Stimulated activated CD8-positive, alpha-beta memory T cell treated with anti-CD3 and anti-CD28 coated beads, Interleukin-2, amount 100 ng/mL, for 1 hour (primary cell): ENCODE measurements around the gene ATAT1.
A peak's percentile ranks its signal among the peaks of the same experiment; 100 is the strongest.

Experiments used
- DNase-seq, 2 donors: peaks; one replicate each; pipeline ENCODE4 v3.0.0-alpha.2; 2020; ENCODE audit warnings: low read depth in 2 of 2

ATAT1 gene

GRCh38 chr6:30613251-30614043 is 13.2 kb upstream of the ATAT1 start:
- DNase-seq = no peak

GRCh38 chr6:30614044-30614842 is 12.4 kb upstream of the ATAT1 start:
- DNase-seq = no peak

GRCh38 chr6:30614843-30615218 is 11.8 kb upstream of the ATAT1 start:
- peak; percentile 53 to 75 for DNase-seq

- no peak for DNase-seq
Measured at GRCh38 chr6:30615219-30615957, 11.3 kb upstream of the ATAT1 start.

- no peak for DNase-seq
Measured at GRCh38 chr6:30615958-30616810, 10.5 kb upstream of the ATAT1 start.

GRCh38 chr6:30616811-30617564 is 9.7 kb upstream of the ATAT1 start, which contains the start of gene PPP1R10:
TSS of gene PPP1R10 (minus strand) at chr6:30617243. CDS start at chr6:30609944, 7,299 bp downstream.
- peak; percentile 94 to 97 for DNase-seq

- DNase-seq = peak; percentile 94 to 97
Measured at GRCh38 chr6:30617565-30618269, 9.0 kb upstream of the ATAT1 start, which contains the start of gene MRPS18B. TSS of gene MRPS18B (plus strand) at chr6:30617840. CDS start at chr6:30617866, 26 bp downstream.

- DNase-seq = no peak
Measured at GRCh38 chr6:30618270-30618797, 8.3 kb upstream of the ATAT1 start.

- DNase-seq = no peak
Measured at GRCh38 chr6:30619561-30619960, 7.1 kb upstream of the ATAT1 start.

- no peak for DNase-seq
Measured at GRCh38 chr6:30625511-30625910, 1.2 kb upstream of the ATAT1 start.

- no peak for DNase-seq
Measured at GRCh38 chr6:30635834-30636233, 9.2 kb downstream of the ATAT1 start.

- DNase-seq = no peak
Measured at GRCh38 chr6:30640481-30640880, 13.8 kb downstream of the ATAT1 start.

- no peak for DNase-seq
Measured at GRCh38 chr6:30641048-30641447, 14.4 kb downstream of the ATAT1 start.

GRCh38 chr6:30643656-30644055 is 17.0 kb downstream of the ATAT1 start:
- DNase-seq = no peak

GRCh38 chr6:30644769-30645168 is 18.1 kb downstream of the ATAT1 start:
- no peak for DNase-seq

- no peak for DNase-seq
Measured at GRCh38 chr6:30645989-30646388, 19.3 kb downstream of the ATAT1 start.

- DNase-seq = peak; percentile 82 to 88
Measured at GRCh38 chr6:30646450-30647241, 20.0 kb downstream of the ATAT1 start, which contains the start of gene C6orf136. TSS of gene C6orf136 (plus strand) at chr6:30647133. CDS start at chr6:30647232, 99 bp downstream.
